Activated naive CD8-positive, alpha-beta T cell treated with anti-CD3 and anti-CD28 coated beads, Interleukin-2, amount 50 U/mL, for 16 hours (primary cell): Measurements from ENCODE around the gene PPP1R7.
"Not testable (repeated sequence)": the region's sequence is repeated elsewhere in the genome, so short reads cannot be mapped to it uniquely, and the experiment has no call there.

Experiments
- DNase-seq: peaks from one replicate; pipeline ENCODE4 v3.0.0-alpha.2; 2020; ENCODE audit warnings: low read depth, low spot score

PPP1R7 gene

DNA sequence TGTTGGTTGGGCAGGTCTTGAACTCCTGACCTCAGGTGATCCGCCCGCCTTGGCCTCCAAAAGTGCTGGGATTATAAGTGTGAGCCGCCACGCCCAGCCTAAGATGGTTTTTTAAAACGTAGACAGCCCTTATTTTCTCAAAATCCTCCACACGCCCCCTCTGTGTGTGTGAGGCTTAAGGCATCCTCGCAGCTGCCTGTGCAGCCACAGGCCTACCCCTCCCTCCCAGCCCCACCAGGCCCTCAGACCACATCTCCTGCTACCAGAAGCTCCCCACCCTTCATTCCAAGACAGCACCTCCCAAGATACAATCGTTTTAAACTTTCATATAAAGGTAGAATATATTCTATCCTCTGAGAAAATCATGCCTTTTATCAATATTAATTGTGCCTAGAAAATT lies 43.0 kb downstream of the PPP1R7 start:
- no peak for DNase-seq

DNA sequence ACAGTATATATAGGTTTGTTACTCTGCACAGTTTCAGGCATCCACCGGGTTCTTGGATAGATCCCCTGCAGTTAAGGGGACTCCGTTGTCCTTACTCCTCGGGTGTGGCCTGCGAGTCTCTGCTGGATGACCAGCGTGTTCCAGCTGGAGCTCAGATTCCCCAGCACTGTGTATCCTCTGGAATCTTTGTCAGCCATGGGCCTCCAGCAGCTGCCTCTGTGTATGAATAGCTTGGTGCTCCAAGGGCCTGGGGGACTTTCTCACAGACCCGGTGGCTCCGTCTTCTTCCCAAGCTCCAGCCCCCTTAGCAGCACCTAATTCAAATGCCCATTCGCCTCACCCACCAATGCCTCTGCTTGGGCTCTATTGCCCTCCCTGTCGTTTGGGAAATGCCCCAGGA lies 44.5 kb downstream of the PPP1R7 start:
- DNase-seq: no peak

DNA sequence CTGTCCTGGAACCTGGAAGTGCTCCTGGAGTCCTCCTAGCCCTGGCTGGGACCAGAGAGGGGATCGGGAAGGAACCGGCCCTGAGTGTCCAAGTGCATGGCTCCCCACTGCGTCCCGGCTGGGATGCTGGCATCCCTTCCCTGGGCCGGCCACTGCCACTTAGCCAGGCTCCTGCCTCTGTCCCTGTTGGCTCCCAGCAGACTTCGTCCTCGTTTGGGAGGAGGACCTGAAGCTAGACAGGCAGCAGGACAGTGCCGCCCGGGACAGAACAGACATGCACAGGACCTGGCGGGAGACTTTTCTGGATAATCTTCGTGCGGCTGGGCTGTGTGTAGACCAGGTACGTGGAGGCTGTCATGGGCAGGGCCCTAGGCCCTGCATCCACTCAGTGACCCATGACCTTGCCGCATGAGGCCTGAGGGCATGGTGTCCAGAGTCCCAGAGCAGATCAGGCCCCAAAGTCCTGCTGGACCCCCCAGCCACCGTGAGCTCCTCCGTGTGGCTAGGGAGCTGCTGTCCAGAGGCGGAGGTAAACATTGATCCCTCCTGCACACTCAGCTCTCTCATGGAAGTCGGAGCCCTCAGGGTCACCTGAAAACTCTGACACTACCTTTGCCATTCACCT lies 45.4 kb downstream of the PPP1R7 start:
- DNase-seq: no peak

DNA sequence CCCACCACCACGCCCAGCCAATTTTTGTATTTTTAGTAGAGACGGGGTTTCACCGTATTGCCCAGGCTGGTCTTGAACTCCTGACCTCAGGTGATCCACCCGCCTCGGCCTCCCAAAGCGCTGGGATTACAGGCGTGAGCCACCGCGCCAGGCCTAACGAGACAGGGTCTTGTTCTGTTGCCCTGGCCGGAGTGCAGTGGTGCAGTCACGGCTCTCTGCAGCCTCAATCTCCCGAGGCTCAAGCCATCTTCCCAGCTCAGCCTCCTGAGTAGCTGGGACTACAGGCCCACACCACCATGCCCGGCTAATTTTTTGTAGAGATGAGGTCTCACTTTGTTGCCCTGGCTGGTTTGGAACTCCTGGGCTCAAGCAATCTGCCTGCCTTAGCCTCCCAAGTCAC lies 47.0 kb downstream of the PPP1R7 start:
- DNase-seq: not testable (repeated sequence)

DNA sequence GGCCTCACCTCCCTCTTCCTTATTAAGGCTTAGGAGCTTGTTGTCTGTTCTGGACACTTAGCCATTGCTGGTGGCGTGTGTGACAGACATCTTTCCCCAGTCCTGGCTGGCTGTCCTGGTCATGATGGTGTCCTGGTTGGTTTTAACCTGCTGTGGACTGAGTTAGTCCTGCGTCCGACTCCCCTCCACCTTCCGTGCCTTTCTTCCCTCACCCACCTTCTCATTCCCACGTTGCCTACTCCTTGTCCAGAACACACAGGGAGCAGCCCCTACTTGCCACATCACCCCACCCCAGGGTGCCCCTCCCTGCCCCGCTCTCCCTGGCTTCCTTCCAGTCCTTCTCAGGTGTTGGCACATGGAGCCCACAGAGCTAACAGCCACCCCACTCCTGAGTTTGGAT lies 47.7 kb downstream of the PPP1R7 start:
- no peak for DNase-seq

DNA sequence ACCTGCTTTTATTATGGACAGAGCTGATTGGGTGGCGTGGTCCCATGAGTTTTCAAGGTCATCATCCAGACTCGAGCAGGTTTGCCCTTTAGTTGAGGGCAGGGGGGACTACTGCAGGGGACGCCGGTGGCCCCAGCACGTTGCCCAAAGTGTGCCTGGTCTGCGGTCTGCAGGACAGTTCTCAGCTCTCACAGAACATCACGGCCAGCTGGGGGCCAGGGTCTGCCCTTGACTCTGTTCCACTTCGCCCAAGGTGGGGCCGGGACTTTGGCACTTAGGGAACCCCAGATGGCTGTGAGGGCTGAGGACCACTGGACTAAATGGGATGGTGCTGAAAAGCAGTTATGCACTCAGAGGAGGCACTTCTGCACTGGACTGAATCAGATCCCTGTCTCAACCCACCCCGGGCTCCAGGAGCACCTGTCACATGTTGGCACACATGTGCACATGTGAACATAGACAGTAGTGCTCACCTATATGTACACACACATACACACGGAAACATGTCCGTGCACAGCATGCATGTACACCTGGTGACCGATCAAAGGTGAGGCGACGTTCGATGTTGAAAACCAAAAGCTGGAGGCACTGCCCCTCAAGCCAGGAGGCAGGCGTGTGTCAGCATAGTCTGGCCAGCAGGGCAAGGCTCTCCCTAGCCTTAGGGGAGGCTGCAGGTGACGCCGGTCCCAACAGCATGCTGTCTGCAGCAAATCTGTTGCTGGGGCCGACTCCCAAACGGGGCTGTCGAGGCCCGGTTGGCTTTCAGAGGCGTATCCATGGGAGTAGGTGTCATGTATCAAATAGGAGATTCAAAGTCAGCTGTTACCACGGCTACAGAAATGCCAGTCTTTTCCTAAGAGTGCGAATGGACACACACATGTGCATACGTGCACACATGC lies 48.4 kb downstream of the PPP1R7 start:
- no peak for DNase-seq

DNA sequence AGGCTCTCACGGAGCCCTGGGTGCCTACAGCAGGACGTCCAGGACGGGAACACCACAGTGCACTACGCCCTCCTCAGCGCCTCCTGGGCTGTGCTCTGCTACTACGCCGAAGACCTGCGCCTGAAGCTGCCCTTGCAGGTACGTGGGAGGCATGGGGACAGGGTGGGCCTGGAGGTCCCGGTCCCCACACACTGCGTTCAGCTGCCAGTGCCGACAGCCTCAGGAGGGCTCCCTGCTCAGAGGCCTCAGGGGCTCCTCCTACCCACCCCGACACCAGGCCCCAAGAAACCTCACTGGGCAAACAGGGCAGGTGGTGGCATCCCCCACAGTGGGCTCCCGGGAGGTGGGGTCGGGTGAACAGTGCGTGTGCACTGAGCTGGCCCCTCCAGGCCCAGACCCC lies 49.0 kb downstream of the PPP1R7 start:
- DNase-seq: no peak

DNA sequence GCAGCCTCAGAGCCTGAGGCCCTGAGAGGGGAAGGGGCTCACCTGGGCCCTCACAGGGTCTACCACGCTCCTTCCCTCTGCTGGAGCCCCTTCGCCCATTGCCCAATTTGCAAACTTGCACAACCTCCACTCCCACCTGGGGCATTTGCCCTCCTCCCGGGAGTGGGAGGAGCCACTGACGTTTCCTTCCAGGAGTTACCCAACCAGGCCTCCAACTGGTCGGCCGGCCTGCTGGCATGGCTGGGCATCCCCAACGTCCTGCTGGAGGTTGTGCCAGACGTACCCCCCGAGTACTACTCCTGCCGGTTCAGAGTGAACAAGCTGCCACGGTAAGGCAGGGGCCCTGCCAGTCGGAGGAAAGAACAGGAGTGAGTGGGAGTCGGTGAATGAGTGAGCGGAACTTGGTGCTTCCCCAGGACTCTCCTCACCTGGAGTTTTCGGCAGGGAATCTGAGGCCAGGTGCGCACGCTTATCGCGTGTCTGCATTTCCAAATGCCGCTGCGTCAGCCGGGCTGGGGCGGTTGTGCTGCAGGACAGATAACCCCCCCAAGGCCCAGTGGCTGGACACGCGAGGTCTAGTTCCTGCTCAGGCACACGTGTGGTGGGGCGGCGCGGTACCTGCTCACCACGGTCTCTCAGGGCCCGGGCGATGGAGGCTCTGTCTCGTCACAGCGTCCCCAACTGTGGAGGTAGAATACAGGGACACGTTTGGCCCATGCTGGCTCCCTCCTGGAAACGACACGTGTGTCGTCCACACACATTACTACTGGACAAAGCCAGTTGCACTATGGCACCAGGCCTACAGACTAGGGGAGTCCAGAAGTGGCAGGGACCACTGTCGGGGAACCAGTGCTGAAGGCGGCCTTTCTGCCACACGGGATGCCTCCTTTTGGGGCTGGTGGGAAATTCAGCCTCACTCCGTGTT lies 49.9 kb downstream of the PPP1R7 start:
- no peak for DNase-seq

DNA sequence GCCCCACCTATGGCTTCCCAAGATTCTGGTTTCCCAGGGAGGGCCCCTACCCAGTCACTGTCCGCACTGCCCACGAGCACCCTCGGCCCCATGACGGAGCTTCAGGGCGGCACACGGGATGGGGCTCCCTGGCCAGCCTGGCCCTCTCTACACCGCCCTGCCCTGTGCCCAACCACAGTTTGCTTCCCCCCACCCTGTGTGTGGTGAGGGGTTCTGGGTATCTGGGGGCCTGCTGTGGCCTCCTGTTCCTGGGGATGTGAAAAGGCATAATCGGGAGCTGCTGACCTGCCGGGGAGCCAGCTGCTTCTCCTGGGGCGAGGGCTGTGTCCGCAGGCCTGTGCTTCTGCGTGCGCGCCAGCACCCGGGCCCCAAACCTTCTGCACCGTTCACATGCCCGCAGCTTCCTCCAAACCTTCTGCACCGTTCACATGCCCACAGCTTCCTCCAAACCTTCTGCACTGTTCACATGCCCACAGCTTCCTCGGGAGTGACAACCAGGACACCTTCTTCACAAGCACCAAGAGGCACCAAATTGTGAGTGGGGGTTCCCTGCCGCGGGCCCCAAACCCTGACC lies 50.6 kb downstream of the PPP1R7 start:
- no peak for DNase-seq

DNA sequence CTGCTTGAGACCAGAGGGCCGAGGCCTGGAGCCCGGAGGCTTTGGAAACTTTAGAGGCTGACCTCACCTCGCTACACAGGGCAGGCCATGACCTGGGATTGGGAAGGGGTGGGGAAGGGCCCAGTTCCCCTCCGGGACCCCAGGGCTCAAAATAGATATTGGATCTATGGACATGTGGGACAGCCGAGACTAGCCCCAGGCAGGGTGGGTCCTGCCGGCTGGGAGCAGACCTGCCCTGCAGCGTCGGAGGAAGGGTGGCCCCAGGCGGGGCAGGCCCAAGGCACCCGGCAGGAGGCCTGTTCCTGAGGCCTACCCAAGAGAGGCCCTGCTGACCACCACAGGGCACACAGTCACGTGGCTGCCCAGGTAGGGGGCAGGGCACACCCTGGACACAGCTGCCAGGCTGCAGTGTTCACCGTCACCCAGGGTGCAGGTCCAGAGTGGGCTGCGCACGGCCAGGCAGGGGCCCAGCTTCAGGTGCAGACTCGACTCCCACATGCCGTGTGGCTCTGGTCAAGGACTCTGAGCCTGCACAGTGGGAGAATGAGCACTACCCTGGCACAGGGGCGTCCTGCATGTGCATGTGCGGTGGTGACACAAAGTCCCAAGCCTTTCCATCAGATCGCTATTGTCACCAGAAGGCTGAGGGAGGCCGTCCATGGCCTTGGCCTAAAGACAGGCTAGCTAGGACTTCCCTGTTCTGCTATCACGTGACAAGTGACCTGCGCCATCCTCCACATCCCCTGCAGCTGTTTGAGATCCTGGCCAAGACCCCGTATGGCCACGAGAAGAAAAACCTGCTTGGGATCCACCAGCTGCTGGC lies 51.4 kb downstream of the PPP1R7 start:
- DNase-seq: no peak

DNA sequence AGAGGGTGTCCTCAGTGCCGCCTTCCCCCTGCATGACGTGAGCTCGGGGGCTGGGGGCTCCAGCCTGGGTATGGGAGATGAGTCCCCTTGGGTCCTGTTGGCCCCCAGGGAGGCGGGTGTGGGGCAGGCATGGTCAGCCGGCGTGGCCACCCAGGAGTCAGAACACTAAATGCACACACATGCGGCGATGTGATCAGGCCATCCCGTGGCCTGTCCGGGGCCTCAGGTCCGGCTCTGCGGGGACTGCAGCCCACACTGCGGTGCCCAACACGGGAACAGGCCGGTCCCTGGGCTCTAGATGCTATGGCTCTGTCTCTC lies 52.0 kb downstream of the PPP1R7 start:
- no peak for DNase-seq

DNA sequence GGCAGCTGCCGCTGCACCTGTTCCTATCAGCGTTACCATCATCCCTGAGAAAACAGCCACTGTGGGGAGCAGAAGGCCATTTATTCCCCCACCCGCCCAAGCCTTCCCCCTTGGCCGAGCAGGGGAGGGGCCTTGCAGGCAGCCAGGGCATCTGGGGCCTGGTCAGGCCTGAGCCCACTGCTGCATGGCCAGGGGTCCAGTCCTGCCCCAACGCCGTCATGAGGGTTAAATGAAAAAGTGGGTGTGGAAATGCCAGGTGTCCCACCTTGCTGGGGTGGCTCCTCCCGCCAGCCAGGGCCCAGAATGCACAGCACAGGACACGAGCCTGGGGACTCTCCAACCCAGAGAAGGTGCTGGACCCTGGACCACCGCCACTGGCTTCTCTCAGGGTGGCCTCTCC lies 52.4 kb downstream of the PPP1R7 start:
- DNase-seq: no peak

DNA sequence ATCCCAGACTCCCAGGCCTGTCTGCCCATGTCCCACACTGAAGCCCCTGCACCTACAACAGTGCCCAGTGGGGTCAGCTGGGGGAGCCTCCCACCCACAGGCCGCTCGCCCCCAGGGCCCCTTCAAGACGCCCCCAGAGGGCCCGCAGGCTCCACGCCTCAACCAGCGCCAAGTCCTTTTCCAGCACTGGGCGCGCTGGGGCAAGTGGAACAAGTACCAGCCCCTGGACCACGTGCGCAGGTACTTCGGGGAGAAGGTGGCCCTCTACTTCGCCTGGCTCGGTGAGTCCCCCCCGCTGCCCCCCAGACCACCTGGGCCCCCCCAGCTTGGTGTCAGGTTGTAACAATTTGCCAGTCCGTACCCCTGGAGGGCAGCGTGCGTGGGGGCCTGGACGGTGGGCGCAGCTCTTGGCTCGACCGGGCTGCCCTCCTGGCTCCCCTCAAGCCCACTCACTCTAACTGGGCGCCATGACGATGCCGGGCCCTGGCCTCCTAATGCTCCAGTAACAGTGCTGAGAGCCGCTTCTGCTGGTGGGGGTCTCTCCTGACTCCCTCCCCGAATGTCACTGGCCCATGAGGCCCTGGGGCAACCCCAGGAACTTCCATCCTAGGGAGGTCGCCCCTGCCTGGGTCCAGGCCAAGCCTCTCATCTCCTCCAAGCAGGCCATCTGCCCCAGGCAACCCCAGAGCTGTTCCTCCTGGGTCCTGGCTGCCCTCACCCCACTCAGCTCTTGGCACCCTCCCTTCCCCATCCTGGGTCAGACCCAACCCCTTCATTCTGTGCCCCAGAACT lies 53.1 kb downstream of the PPP1R7 start:
- no peak for DNase-seq

DNA sequence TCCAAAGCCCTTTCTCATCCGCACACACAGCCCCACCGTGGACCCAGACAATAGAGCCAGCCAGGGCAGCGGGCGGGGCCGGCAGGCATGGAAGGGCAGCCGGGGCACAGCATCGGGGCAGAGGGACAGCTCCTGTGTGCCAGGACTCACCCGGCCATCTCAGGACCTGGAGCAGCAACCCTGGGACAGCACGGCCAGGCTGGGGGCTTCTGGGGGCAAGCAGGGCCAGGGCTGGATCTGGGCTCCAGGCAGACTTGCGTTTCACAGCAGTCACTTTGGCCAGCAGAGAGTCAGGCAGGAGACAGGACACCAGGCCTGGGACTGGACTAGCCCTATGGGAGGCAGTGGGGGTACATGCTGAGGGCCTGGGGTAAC lies 53.7 kb downstream of the PPP1R7 start:
- DNase-seq: no peak

DNA sequence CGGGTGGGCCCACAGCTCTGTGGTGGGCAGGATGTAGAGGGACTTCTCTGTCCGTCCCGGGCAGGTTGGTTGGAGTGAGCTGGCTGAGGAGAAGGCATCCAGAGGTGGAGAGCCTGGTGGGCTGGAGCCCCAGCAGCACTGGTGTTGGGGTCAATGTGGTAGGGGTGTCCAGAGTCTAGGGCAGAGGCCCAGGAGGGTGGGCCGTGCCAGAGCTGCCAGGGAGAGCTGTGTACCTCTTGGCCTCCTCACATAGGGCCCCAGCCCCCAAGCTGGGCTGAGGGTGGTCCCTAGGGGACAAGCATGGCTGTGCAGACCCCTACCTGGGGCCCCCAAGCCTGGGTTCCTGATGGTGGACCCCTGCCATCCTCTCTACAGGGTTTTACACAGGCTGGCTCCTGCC lies 54.2 kb downstream of the PPP1R7 start:
- DNase-seq: no peak

DNA sequence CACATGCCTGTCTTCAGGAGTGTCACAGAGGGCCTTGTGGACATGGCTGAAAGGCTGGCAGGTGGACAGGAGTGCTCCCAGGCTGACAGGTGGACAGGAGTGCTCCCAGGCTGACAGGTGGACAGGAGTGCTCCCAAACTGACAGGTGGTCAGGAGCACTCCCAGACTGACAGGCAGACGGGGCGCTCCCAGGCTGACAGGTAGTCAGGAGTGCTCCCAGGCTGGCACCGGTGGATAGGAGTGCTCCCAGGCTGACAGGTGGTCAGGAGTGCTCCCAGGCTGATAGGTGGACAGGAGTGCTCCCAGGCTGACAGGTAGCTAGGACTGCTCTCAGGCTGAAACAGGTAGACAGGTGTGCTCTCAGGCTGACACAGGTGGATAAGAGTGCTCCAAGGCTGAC lies 54.8 kb downstream of the PPP1R7 start:
- no peak for DNase-seq

DNA sequence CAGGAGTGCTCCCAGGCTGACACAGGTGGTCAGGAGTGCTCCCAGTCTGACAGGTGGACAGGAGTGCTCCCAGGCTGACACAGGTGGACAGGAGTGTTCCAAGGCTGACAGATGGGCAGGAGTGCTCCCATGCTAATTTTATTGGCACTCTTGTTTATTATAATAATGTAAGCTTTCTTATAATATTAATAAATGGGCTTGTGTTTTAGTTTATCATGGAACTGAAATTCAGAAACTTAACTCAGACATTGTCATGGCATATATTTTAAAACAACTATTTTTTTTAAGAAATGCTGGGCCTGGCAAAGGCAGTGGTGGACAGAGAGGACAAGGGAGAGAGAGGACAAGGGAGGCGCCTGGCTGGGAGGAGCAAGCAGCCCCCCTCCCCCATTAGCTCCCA lies 56.9 kb downstream of the PPP1R7 start:
- no peak for DNase-seq

DNA sequence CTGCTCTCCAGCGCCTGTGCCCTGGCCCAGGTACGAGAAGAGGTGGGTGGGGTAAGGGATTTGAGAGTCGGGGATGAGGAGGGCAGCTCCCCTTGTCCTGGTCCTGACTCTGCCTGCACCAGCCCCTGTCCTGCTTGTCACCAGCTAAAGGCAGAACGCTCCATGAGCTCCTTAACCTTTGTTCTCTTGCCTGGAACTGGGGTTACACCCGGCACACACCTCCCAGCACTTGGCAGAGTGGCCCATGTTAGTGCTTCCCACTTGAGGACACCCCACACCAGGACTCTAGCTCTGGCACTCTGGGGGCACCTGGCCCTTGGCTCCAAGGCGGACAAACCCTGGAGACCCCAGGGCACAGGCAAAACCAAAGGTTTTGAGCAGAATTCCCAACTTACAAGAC lies 57.4 kb downstream of the PPP1R7 start:
- no peak for DNase-seq

DNA sequence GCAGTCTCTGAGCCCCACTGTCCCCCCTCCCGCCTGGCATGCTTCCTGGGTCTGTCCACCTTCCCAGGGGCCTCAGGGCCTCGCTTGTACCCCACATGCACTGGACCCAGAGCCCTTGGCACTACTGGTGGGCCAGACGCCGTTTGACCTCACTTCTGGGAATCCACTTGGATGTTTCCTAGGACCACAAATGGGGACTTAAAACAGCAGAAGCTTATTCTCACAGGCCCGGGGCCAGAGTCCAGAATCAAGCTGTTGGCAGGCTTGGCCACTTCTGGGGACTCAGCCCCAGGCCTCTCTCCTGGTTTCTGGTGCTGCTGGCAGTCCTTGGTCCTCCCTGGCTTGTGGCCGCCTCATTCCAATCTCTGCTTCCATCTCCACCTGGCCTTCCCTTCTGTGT lies 57.8 kb downstream of the PPP1R7 start:
- DNase-seq: no peak

DNA sequence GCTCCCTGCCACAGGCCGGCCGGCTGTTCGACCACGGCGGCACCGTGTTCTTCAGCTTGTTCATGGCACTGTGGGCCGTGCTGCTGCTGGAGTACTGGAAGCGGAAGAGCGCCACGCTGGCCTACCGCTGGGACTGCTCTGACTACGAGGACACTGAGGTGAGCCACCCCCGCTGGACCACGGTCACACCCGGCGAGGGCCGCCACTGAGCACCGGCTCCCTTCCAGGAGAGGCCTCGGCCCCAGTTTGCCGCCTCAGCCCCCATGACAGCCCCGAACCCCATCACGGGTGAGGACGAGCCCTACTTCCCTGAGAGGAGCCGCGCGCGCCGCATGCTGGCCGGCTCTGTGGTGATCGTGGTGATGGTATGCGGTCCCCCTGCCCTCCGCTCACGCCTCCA lies 59.0 kb downstream of the PPP1R7 start:
- no peak for DNase-seq
